Psoas muscle (tissue), 8 donors: Measurements from ENCODE around the gene MYO5B. TPM values are rescaled to one million over a fixed set of nuclear protein-coding genes. Genes with fewer than 3 reads are reported as not detected.

Experiments used
- ATAC-seq, 4 donors: fragments of 200-7000 bp; cut with Tn5 transposase; one replicate each; pipeline ENCODE4 v1.9.1; 2020; ENCODE audit warnings: moderate library complexity in 3 of 4, mild to moderate bottlenecking in 2 of 4
- DNase-seq, 2 donors: peaks; one replicate each; pipeline ENCODE4 v3.0.0-alpha.2; 2020
- H3K27ac ChIP-seq: fragments of 200-600 bp; one replicate; pipeline ENCODE4 v1.8.0; 2022
- H3K27me3 ChIP-seq, 3 donors: fragments of 200-600 bp in 1 of 3; one replicate each; pipeline versions ENCODE4 v1.6.1 to v1.8.0; 2013 to 2022; ENCODE audit warnings: low read length in 2 of 3, mild to moderate bottlenecking in 2 of 3, moderate library complexity in 1 of 3; ENCODE audit not compliant: insufficient read depth in 3 of 3
- H3K36me3 ChIP-seq, 2 donors: fragments of 200-600 bp in 1 of 2; one replicate each; pipeline versions ENCODE4 v1.6.1 to v1.8.0; 2013 to 2022; ENCODE audit warnings: low read depth in 1 of 2, mild to moderate bottlenecking in 1 of 2, moderate library complexity in 1 of 2; ENCODE audit not compliant: insufficient read depth in 1 of 2
- H3K4me1 ChIP-seq: fragments of 200-600 bp; one replicate; pipeline ENCODE4 v1.8.0; 2022
- H3K4me3 ChIP-seq: fragments of 200-600 bp; one replicate; pipeline ENCODE4 v1.8.0; 2022; ENCODE audit warnings: mild to moderate bottlenecking
- H3K9me3 ChIP-seq: fragments of 200-600 bp; one replicate; pipeline ENCODE4 v1.8.0; 2022
- CTCF ChIP-seq: fragments of 200-600 bp; IDR thresholded peaks from one replicate; pipeline ENCODE4 v1.8.0; 2022; ENCODE audit warnings: antibody characterized with exemption
- WGBS, 3 donors: extraction: QIAGEN DNeasy Blood & Tissue Kit; methylation state at CpG; one replicate each; pipeline versions ENCODE4 v1.1.6 to v1.1.7; 2013; 5-methylcytosine and 5-hydroxymethylcytosine counted together
- intact Hi-C, 2 donors: fragments of 100-400 bp; cut with DNase I; formaldehyde crosslinking; loops; one replicate each; pipeline versions ENCODE4 v1.11.0 to v1.14.2; 2022
- polyA plus RNA-seq, 3 donors: library from polyadenylated mRNA; stranded (reverse); fragments of 200-250 nt; gene quantifications; one replicate each; pipeline ENCODE4 v1.2.3, GENCODE V29; 2013
- total RNA-seq, 4 donors: library from RNA; stranded (reverse); fragmentation: NEBNext Ultra II Directional in 2 of 4; extraction: Animal tissue kit (Norgen Biotek cat#: 25700) in 2 of 4; gene quantifications; one replicate each; pipeline versions ENCODE4 v1.2.1 to v1.2.4, GENCODE V29; 2021 to 2023
- donor health status: healthy with polysubstance abuse.
- donor health status: DM: no; HTN: no; CAD: no; lungs with moderate emphysema.
- donor health status: Bipolar disorder and iron deficiency.
- donor health status: healthy.
- donor health status: DM: yes; HTN: yes; CAD: no.
- donor health status: DM: no; HTN: no; CAD: no.
- donor health status: DM: no; HTN: no; CAD: no.
- donor health status: DM: yes; HTN: yes; CAD: no.

Gene MYO5B
- total and polyA plus RNA-seq, 7 donors, result 0.10 to 1.2 (median 0.44) TPM

DNA sequence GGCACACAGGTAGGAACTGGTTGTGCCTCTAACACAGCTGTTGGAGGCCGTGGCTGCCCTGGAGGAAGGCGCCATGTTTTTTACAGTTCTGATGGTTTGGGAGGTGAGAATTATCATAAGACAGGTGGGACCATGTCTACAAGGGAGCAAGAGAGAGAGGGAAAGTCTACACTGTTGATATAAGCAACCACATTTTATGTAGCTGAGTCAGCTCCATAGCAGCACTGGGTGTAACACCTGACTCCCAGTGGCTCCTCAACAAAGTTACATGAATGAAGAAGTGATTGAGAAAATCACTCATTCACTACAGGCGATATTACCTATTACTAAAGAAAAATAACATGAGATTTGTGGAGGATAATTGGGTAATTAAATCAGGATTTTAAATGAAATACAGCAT is 340.3 kb downstream of the MYO5B start:
- no peak for ATAC-seq
- intact Hi-C loops, result loop anchor here (5.0 to 10.0 kb wide), 2 partner anchors 342 to 1180 kb away; no protein-coding TSS in a partner anchor
- Histone ChIP-seq H3K4me1 (no peaks in the 10 kb centered on the region), H3K9me3 (no peaks in the 10 kb centered on the region), H3K27me3 (peaks cover 0 to 12% (median 0%) of the 10 kb centered on the region in 3 donors), H3K4me3 (no peak overlapping the region), H3K27ac (no peak overlapping the region), H3K36me3 (no peaks in the 10 kb centered on the region)
- TF ChIP-seq CTCF, result no peak
- DNase-seq, result no peak
- 88 to 96% (median 89%) methylated on average over 3 of the region's 3 CpGs for WGBS, 3 donors

GRCh38 chr18:49853436-49853835 is 341.5 kb downstream of the MYO5B start:
- DNase-seq (no peak), ATAC-seq (no peak)
- Histone ChIP-seq H3K4me1 (no peaks in the 10 kb centered on the region), H3K27ac (no peak overlapping the region), H3K4me3 (no peak overlapping the region), H3K27me3 (peaks cover 0 to 17% (median 0%) of the 10 kb centered on the region in 3 donors), H3K9me3 (no peaks in the 10 kb centered on the region), H3K36me3 (no peaks in the 10 kb centered on the region)
- intact Hi-C loops, result loop anchor here in 1 of 2 donors (10.0 kb wide), 1 partner anchor 1179 kb away; no protein-coding TSS in a partner anchor
- WGBS, 3 donors, result 82 to 85% (median 84%) methylated on average over 8 of the region's 8 CpGs
- no peak for TF ChIP-seq CTCF

DNA sequence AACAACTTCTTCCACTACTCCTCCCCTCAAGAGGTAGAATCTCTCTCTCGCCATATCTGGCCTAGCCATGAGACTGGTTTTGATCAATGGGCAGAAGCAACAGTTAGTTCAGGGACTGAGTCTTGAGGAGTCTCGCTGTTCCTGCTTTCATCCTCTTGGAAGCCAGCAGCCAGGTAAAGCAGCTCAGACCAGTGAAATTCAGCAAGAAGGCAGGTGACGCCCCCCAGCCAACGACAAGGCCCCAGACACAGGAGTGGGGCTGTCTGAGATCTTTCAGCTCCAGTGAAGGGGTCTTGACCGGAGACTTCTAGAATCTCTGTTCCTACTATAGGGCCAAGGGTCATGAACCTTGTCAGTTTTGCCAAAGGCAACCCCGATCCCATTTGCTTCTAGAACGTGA is 341.9 kb downstream of the MYO5B start:
- Histone ChIP-seq H3K27ac (no peak overlapping the region), H3K4me3 (no peak overlapping the region), H3K4me1 (no peaks in the 10 kb centered on the region), H3K9me3 (no peaks in the 10 kb centered on the region), H3K27me3 (peaks cover 0 to 17% (median 0%) of the 10 kb centered on the region in 3 donors), H3K36me3 (no peaks in the 10 kb centered on the region)
- 81 to 86% (median 81%) methylated on average over 7 of the region's 7 CpGs for WGBS, 3 donors
- TF ChIP-seq CTCF, result no peak
- ATAC-seq (no peak), DNase-seq (no peak)
- intact Hi-C loops, result loop anchor here in 1 of 2 donors (10.0 kb wide), 1 partner anchor 1178 kb away; no protein-coding TSS in a partner anchor

GRCh38 chr18:49851624-49852023 is 343.3 kb downstream of the MYO5B start:
- ATAC-seq, result no peak
- Histone ChIP-seq H3K36me3 (no peaks in the 10 kb centered on the region), H3K27me3 (peaks cover 0 to 26% (median 0%) of the 10 kb centered on the region in 3 donors), H3K27ac (no peak overlapping the region), H3K4me1 (no peaks in the 10 kb centered on the region), H3K4me3 (no peak overlapping the region), H3K9me3 (no peaks in the 10 kb centered on the region)
- WGBS, 3 donors, result 84 to 93% (median 88%) methylated on average over 4 of the region's 4 CpGs
- intact Hi-C loops, result loop anchor here in 1 of 2 donors (10.0 kb wide), 1 partner anchor 1177 kb away; no protein-coding TSS in a partner anchor
- no peak for TF ChIP-seq CTCF
- DNase-seq, result no peak

DNA sequence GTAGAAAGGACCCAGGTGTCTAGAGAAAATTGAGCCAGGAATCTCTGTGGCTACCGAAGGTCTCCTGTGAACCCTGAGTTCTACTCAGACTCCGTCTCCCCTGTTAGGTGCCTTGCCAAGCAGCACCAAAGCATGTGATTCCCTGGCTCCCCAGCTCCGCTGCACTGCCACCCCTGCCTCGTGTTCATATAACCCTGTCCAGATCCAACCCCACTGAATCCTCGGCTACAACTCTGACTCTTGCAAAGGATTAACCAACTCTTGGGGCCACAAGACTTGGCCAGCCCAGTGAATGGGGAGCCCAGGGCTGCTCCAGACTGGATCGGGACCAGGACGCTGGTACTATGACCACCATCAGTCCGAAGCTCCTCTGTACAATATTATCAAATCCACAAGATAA is 344.3 kb downstream of the MYO5B start:
- no peaks in the 10 kb centered on the region for H3K9me3 ChIP-seq

More for the DNA sequence above, 344.3 kb downstream of the MYO5B start:
- ATAC-seq (no peak), DNase-seq (no peak)
- Histone ChIP-seq H3K27ac (no peak overlapping the region), H3K4me3 (no peak overlapping the region), H3K36me3 (no peaks in the 10 kb centered on the region), H3K27me3 (peaks cover 0 to 32% (median 0%) of the 10 kb centered on the region in 3 donors), H3K4me1 (no peaks in the 10 kb centered on the region)
- WGBS, 3 donors, result 88 to 95% (median 89%) methylated on average over 8 of the region's 8 CpGs
- no peak for TF ChIP-seq CTCF
- intact Hi-C loops, result loop anchor here in 1 of 2 donors (10.0 kb wide), 1 partner anchor 1176 kb away; no protein-coding TSS in a partner anchor
